ENCODE measurements around the gene GALM.
"Not testable (repeated sequence)": the region's sequence is repeated elsewhere in the genome, so short reads cannot be mapped to it uniquely, and the experiment has no call there.

GALM gene

DNA sequence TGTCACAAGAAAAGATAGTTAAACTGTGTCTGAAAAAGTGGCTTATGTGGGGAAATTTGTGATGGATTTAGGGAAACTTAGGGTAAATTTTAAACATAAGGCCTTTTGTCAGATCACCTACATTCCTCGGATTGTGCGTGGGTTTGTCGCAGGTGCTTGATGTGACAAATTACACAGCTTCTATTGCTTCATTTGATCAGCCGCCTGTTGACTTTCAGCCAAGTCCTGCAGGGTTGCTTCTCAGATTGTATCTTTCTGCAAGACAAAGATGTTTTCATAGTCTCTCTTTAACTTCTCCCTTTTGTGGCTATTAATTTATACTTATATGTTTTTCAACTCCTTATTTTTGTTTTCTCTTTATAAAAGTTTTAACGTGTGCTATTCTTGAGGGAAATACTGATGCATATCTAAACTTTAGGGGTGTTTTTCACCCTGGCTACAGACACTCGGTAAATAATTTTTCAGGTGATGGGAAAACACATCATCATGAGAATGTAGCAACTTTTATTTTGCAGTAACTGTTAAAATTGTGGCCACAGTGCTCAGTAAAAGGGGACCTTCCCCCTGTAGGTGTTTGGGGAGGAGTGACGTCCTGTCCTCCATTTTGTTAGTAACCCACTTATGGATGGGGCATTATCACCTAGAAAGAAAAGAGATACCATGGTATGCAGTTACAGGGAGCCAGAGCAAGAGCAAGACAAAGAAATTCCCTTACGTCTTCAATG is 31.4 kb downstream of the GALM start:
- TF ChIP-seq, protein P1, sequence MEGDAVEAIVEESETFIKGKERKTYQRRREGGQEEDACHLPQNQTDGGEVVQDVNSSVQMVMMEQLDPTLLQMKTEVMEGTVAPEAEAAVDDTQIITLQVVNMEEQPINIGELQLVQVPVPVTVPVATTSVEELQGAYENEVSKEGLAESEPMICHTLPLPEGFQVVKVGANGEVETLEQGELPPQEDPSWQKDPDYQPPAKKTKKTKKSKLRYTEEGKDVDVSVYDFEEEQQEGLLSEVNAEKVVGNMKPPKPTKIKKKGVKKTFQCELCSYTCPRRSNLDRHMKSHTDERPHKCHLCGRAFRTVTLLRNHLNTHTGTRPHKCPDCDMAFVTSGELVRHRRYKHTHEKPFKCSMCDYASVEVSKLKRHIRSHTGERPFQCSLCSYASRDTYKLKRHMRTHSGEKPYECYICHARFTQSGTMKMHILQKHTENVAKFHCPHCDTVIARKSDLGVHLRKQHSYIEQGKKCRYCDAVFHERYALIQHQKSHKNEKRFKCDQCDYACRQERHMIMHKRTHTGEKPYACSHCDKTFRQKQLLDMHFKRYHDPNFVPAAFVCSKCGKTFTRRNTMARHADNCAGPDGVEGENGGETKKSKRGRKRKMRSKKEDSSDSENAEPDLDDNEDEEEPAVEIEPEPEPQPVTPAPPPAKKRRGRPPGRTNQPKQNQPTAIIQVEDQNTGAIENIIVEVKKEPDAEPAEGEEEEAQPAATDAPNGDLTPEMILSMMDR (conservative IDR thresholded peaks at IDR 0.05; ENCODE audit: low read depth, low read length): no peak
- no peak for DNase-seq (ENCODE audit: low read depth)

GRCh38 chr2:38698467-38699003 is 32.6 kb downstream of the GALM start:
- TF ChIP-seq, protein P1 (conservative IDR thresholded peaks at IDR 0.05; ENCODE audit: low read depth, low read length): no peak
- DNase-seq (ENCODE audit: low read depth): no peak
- no peak overlapping the region for H3K4me3 ChIP-seq (ENCODE audit: low read depth, low read length)

More for the DNA sequence above, 31.4 kb downstream of the GALM start:
- no peak overlapping the region for H3K4me3 ChIP-seq (ENCODE audit: low read depth, low read length)

DNA sequence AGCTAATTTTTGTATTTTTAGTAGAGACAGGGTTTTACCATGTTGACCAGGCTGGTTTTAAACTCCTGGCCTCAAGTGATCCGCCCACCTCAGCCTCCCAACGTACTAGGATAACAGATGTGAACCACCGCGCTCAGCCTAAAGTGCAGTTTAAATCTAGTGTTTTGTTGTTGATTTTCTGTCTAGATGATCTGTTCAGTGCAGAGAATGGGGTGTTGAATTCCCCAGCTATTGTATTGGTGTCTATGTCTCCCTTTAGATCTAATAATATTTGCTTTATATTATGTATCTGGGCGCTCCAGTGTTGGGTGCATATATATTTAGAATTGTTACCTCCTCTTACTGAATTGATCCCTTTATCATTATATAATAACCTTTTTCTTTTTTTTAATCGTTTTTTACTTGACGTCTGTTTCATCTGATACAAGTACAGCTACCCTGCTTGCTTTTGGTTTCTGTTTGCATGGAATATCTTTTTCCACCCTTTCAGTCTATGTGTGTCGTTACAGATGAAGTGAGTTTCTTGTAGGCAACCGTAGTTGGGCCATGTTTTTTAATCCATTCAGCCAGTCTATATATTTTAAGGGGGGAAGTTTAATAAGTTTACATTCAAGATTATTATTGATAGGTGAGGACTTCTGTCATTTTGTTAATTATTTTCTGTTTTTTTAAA is 34.3 kb downstream of the GALM start:
- TF ChIP-seq, protein P1 (conservative IDR thresholded peaks at IDR 0.05; ENCODE audit: low read depth, low read length): no peak
- no peak for DNase-seq (ENCODE audit: low read depth)
- no peak overlapping the region for H3K4me3 ChIP-seq (ENCODE audit: low read depth, low read length)

DNA sequence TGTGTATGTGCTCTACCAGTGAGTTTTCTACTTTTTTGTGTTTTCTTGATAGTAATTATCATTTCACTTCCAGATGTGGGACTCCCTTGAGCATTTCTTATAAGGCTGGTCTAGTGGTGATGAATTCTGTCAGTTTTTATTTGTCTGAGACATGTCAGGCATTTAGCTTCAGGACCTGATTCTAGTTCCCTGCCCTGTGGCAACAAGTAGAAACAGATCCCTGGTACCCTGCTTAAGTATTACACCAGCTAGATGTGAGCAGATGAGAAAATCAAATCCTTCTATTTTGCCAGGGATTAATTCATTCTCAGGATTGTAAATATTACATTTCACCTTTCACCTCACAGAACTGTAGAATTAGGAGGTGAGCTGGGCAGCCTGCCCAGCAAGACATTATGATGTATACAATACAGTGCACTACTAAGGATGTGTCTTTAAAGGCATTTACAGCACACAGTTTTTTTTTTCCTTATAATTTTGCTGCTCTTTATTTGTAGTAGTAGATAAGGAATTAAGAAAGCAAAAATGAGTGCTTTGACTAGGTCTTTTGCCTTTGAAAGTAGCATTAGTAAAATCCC is 35.1 kb downstream of the GALM start:
- TF ChIP-seq, protein P1 (conservative IDR thresholded peaks at IDR 0.05; ENCODE audit: low read depth, low read length): no peak
- no peak for DNase-seq (ENCODE audit: low read depth)
- no peak overlapping the region for H3K4me3 ChIP-seq (ENCODE audit: low read depth, low read length)

GRCh38 chr2:38701542-38701941 is 35.6 kb downstream of the GALM start:
- H3K4me3 ChIP-seq (ENCODE audit: low read depth, low read length): no peak overlapping the region
- TF ChIP-seq, protein P1 (conservative IDR thresholded peaks at IDR 0.05; ENCODE audit: low read depth, low read length): no peak
- no peak for DNase-seq (ENCODE audit: low read depth)

GRCh38 chr2:38702413-38702812 is 36.5 kb downstream of the GALM start:
- TF ChIP-seq, protein P1 (conservative IDR thresholded peaks at IDR 0.05; ENCODE audit: low read depth, low read length): no peak
- H3K4me3 ChIP-seq (ENCODE audit: low read depth, low read length): no peak overlapping the region
- peak; percentile 80 for DNase-seq (ENCODE audit: low read depth)

GRCh38 chr2:38703336-38703735 is 37.4 kb downstream of the GALM start:
- DNase-seq (ENCODE audit: low read depth): peak; percentile 46
- H3K4me3 ChIP-seq (ENCODE audit: low read depth, low read length): not testable (repeated sequence)
